HG03457 (cell line): ENCODE data around the gene THADA.
"Not testable (repeated sequence)": the region's sequence is repeated elsewhere in the genome, so short reads cannot be mapped to it uniquely, and the experiment has no call there.

ENCODE experiments used
- ATAC-seq: cut with Tn5 transposase; IDR thresholded peaks from one replicate; pipeline ENCODE4 v1.9.1; 2021; ENCODE audit warnings: moderate number of reproducible peaks; ENCODE audit not compliant: unreplicated experiment

Gene THADA

GRCh38 chr2:43605079-43605655 lies 9.3 kb upstream of the THADA start:
- ATAC-seq: no peak

- ATAC-seq: no peak
These were observed 8.8 kb upstream of the THADA start for GRCh38 chr2:43604674-43605073.

- ATAC-seq: not testable (repeated sequence)
These were observed 4.8 kb upstream of the THADA start for GRCh38 chr2:43600596-43600995.

GRCh38 chr2:43594875-43595274 lies 963 bp downstream of the THADA start:
- no peak for ATAC-seq

- ATAC-seq: no peak
These were observed 2.6 kb downstream of the THADA start for GRCh38 chr2:43593254-43593653.

GRCh38 chr2:43592443-43592842 lies 3.4 kb downstream of the THADA start:
- ATAC-seq: no peak

GRCh38 chr2:43585708-43586107 lies 10.1 kb downstream of the THADA start:
- no peak for ATAC-seq

- no peak for ATAC-seq
These were observed 16.4 kb downstream of the THADA start for GRCh38 chr2:43579275-43579981.

- no peak for ATAC-seq
These were observed 18.6 kb downstream of the THADA start for GRCh38 chr2:43576981-43577892.

GRCh38 chr2:43572244-43572643 lies 23.6 kb downstream of the THADA start:
- ATAC-seq: no peak

GRCh38 chr2:43569921-43570320 lies 25.9 kb downstream of the THADA start:
- peak; percentile 82 for ATAC-seq

- no peak for ATAC-seq
These were observed 27.6 kb downstream of the THADA start for GRCh38 chr2:43568228-43568627.

- no peak for ATAC-seq
These were observed 29.4 kb downstream of the THADA start for GRCh38 chr2:43566461-43566729.

- ATAC-seq: no peak
These were observed 32.2 kb downstream of the THADA start for GRCh38 chr2:43563679-43564078.

- no peak for ATAC-seq
These were observed 35.6 kb downstream of the THADA start for GRCh38 chr2:43560231-43560547.

- ATAC-seq: no peak
These were observed 36.2 kb downstream of the THADA start for GRCh38 chr2:43559391-43560230.

GRCh38 chr2:43557196-43557595 lies 38.6 kb downstream of the THADA start:
- ATAC-seq: no peak

GRCh38 chr2:43556256-43556655 lies 39.6 kb downstream of the THADA start:
- no peak for ATAC-seq

- ATAC-seq: no peak
These were observed 42.4 kb downstream of the THADA start for GRCh38 chr2:43553341-43553855.

GRCh38 chr2:43551990-43552389 lies 43.8 kb downstream of the THADA start:
- ATAC-seq: no peak

- not testable (repeated sequence) for ATAC-seq
These were observed 47.5 kb downstream of the THADA start for GRCh38 chr2:43548381-43548780.
